Endodermal cell (in vitro differentiated cells): Measurements from ENCODE around the gene KLK2. TPM values are rescaled to one million over a fixed set of nuclear protein-coding genes. Genes with fewer than 3 reads are reported as not detected.

Experiments used
- DNase-seq: peaks from one replicate; pipeline ENCODE4 v3.0.0-alpha.2; 2017
- H3K27ac ChIP-seq: 2 replicates; pipeline ENCODE4 v1.5.1; 2013; ENCODE audit warnings: mild to moderate bottlenecking, low read depth, low read length, moderate library complexity
- H3K27me3 ChIP-seq: 2 replicates; pipeline ENCODE4 v1.6.1; 2013; ENCODE audit warnings: mild to moderate bottlenecking, low read length, moderate library complexity; ENCODE audit not compliant: insufficient read depth, control insufficient read depth, poor library complexity, severe bottlenecking
- H3K36me3 ChIP-seq: 2 replicates; pipeline ENCODE4 v1.7.0; 2013; ENCODE audit warnings: mild to moderate bottlenecking, low read length, moderate library complexity; ENCODE audit not compliant: control insufficient read depth, insufficient read depth
- H3K4me1 ChIP-seq: one replicate; pipeline ENCODE4 v1.7.0; 2013; ENCODE audit warnings: low read length; ENCODE audit not compliant: control insufficient read depth, insufficient read depth
- H3K4me3 ChIP-seq: 2 replicates; pipeline ENCODE4 v1.5.1; 2013; ENCODE audit warnings: mild to moderate bottlenecking, low read length, moderate library complexity
- H3K9ac ChIP-seq: 2 replicates; pipeline ENCODE4 v1.6.1; 2013; ENCODE audit warnings: mild to moderate bottlenecking, low read length, moderate library complexity; ENCODE audit not compliant: poor library complexity, severe bottlenecking; ENCODE audit errors: extremely low read depth
- H3K9me3 ChIP-seq: 2 replicates; pipeline ENCODE4 v1.6.1; 2013; ENCODE audit warnings: mild to moderate bottlenecking, low read length, moderate library complexity; ENCODE audit not compliant: control insufficient read depth
- H3K27ac Mint-ChIP-seq: 2 replicates; pipeline ENCODE4 v1.8.0; 2020; ENCODE audit warnings: mixed read lengths
- H3K27me3 Mint-ChIP-seq: 2 replicates; pipeline ENCODE4 v1.8.0; 2021; ENCODE audit warnings: mild to moderate bottlenecking, mixed read lengths; ENCODE audit not compliant: insufficient read depth
- H3K36me3 Mint-ChIP-seq: 2 replicates; pipeline ENCODE4 v1.8.0; 2020; ENCODE audit warnings: low read depth, mixed read lengths
- H3K4me1 Mint-ChIP-seq: 2 replicates; pipeline ENCODE4 v1.8.0; 2020; ENCODE audit warnings: mixed read lengths
- H3K4me3 Mint-ChIP-seq: 2 replicates; pipeline ENCODE4 v1.8.0; 2020; ENCODE audit warnings: mild to moderate bottlenecking, moderate library complexity, mixed read lengths
- H3K9me3 Mint-ChIP-seq: 2 replicates; pipeline ENCODE4 v1.8.0; 2020; ENCODE audit warnings: mild to moderate bottlenecking, mixed read lengths
- CTCF ChIP-seq: fragments of 200-600 bp; sonication (generic); conservative IDR thresholded peaks from 2 replicates; pipeline ENCODE4 v1.5.0; 2021; ENCODE audit warnings: antibody characterized with exemption, mild to moderate bottlenecking
- WGBS, 2 experiments: methylation state at CpG; one replicate each; pipeline versions ENCODE4 v1.1.5 to v1.1.7; 2013; ENCODE audit warnings: missing lambda C conversion rate in 2 of 2, mixed read lengths in 1 of 2; ENCODE audit not compliant: insufficient coverage in 1 of 2, insufficient read length in 1 of 2; 5-methylcytosine and 5-hydroxymethylcytosine counted together
- total RNA-seq, 2 donors: library from RNA; stranded (reverse); fragmentation: NEBNext Ultra II Directional in 1 of 2; extraction: Animal tissue kit (Norgen Biotek cat#: 25700) in 1 of 2; gene quantifications; 2 replicates in 1 of 2; 3 replicates in 1 of 2; pipeline ENCODE4 v1.2.1, GENCODE V29; 2021

Gene KLK2
- total RNA-seq, 2 donors from 2014 or later = 0.35 TPM; not detected in 1

GRCh38 chr19:50878851-50879250, 5.6 kb downstream of the KLK2 start:
- no peaks in the 10 kb centered on the region for H3K9me3 Mint-ChIP-seq
- Histone ChIP-seq H3K27ac (no peak overlapping the region), H3K9me3 (peaks cover 5% of the 10 kb centered on the region), H3K4me1 (no peaks in the 10 kb centered on the region), H3K36me3 (no peaks in the 10 kb centered on the region), H3K9ac (no peak overlapping the region), H3K27me3 (no peaks in the 10 kb centered on the region), H3K4me3 (no peak overlapping the region)
- DNase-seq = no peak
- no peak overlapping the region for H3K4me3 Mint-ChIP-seq
- 61 to 75% methylated on average over 3 to 5 of the region's 5 CpGs for WGBS, 2 experiments
- TF ChIP-seq CTCF = no peak
- H3K36me3 Mint-ChIP-seq = no peaks in the 10 kb centered on the region
- peaks cover 44% of the 10 kb centered on the region for H3K27me3 Mint-ChIP-seq
- no peak overlapping the region for H3K27ac Mint-ChIP-seq
- H3K4me1 Mint-ChIP-seq = no peaks in the 10 kb centered on the region

GRCh38 chr19:50880241-50880640, 7.0 kb downstream of the KLK2 start:
- 70 to 78% methylated on average over 5 of the region's 5 CpGs for WGBS, 2 experiments
- no peaks in the 10 kb centered on the region for H3K36me3 Mint-ChIP-seq
- no peak overlapping the region for H3K27ac Mint-ChIP-seq
- H3K4me1 ChIP-seq = no peaks in the 10 kb centered on the region
- no peaks in the 10 kb centered on the region for H3K27me3 ChIP-seq
- no peaks in the 10 kb centered on the region for H3K36me3 ChIP-seq
- no peak overlapping the region for H3K27ac ChIP-seq
- H3K4me3 Mint-ChIP-seq = no peak overlapping the region
- no peak for DNase-seq
- H3K27me3 Mint-ChIP-seq = peaks cover 58% of the 10 kb centered on the region
- TF ChIP-seq CTCF = no peak
- no peak overlapping the region for H3K9ac ChIP-seq
- no peak overlapping the region for H3K4me3 ChIP-seq
- H3K4me1 Mint-ChIP-seq = no peaks in the 10 kb centered on the region
- peaks cover 5% of the 10 kb centered on the region for H3K9me3 ChIP-seq
- no peaks in the 10 kb centered on the region for H3K9me3 Mint-ChIP-seq

GRCh38 chr19:50882188-50882587, 8.9 kb downstream of the KLK2 start:
- H3K36me3 Mint-ChIP-seq = no peaks in the 10 kb centered on the region
- Histone ChIP-seq H3K36me3 (no peaks in the 10 kb centered on the region), H3K27me3 (no peaks in the 10 kb centered on the region), H3K4me3 (no peak overlapping the region), H3K27ac (no peak overlapping the region), H3K4me1 (no peaks in the 10 kb centered on the region), H3K9me3 (peaks cover 5% of the 10 kb centered on the region), H3K9ac (no peak overlapping the region)
- H3K27me3 Mint-ChIP-seq = peaks cover 74% of the 10 kb centered on the region
- H3K4me3 Mint-ChIP-seq = no peak overlapping the region
- TF ChIP-seq CTCF = peak; percentile 43
- no peak for DNase-seq
- H3K9me3 Mint-ChIP-seq = peaks cover under 1% of the 10 kb centered on the region
- no peaks in the 10 kb centered on the region for H3K4me1 Mint-ChIP-seq
- H3K27ac Mint-ChIP-seq = no peak overlapping the region
- 70 to 73% methylated on average over 2 to 3 of the region's 3 CpGs for WGBS, 2 experiments
